Measurements from ENCODE around the gene CERK.

- TF ChIP-seq CTCF (IDR thresholded peaks at IDR 0.05), result no peak
- no peak for TF ChIP-seq POLR2AphosphoS5 (IDR thresholded peaks at IDR 0.05)
Observed at GRCh38 chr22:46779023-46779422, 41.0 kb upstream of the CERK start.
